D721Med (cell line): ENCODE data around the gene SMIM32.
A peak's percentile ranks its signal among the peaks of the same experiment; 100 is the strongest.

Source experiments
- DNase-seq: peaks from one replicate; pipeline ENCODE4 v3.0.0; 2011; ENCODE audit warnings: low spot score; ENCODE audit not compliant: insufficient read length
- FAIRE-seq: peaks from 2 replicates; lab custom pipeline; 2011; peaks lifted over from hg19 to GRCh38; lab: Jason Lieb, UNC
- TF ChIP-seq, protein P1 (sequence below): IDR thresholded peaks from 2 replicates; pipeline ENCODE4 v1.5.1; 2012; ENCODE audit warnings: mild to moderate bottlenecking, control low read depth; ENCODE audit not compliant: insufficient read depth; ENCODE audit errors: missing control alignments

SMIM32 gene

GRCh38 chr5:136169218-136169617 lies 23.7 kb downstream of the SMIM32 start:
- DNase-seq (no peak), FAIRE-seq (no peak)
- TF ChIP-seq, protein P1, sequence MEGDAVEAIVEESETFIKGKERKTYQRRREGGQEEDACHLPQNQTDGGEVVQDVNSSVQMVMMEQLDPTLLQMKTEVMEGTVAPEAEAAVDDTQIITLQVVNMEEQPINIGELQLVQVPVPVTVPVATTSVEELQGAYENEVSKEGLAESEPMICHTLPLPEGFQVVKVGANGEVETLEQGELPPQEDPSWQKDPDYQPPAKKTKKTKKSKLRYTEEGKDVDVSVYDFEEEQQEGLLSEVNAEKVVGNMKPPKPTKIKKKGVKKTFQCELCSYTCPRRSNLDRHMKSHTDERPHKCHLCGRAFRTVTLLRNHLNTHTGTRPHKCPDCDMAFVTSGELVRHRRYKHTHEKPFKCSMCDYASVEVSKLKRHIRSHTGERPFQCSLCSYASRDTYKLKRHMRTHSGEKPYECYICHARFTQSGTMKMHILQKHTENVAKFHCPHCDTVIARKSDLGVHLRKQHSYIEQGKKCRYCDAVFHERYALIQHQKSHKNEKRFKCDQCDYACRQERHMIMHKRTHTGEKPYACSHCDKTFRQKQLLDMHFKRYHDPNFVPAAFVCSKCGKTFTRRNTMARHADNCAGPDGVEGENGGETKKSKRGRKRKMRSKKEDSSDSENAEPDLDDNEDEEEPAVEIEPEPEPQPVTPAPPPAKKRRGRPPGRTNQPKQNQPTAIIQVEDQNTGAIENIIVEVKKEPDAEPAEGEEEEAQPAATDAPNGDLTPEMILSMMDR: no peak

- FAIRE-seq: no peak
- no peak for DNase-seq
- TF ChIP-seq, protein P1: no peak
Measured at GRCh38 chr5:136166909-136167308, 26.1 kb downstream of the SMIM32 start.

DNA sequence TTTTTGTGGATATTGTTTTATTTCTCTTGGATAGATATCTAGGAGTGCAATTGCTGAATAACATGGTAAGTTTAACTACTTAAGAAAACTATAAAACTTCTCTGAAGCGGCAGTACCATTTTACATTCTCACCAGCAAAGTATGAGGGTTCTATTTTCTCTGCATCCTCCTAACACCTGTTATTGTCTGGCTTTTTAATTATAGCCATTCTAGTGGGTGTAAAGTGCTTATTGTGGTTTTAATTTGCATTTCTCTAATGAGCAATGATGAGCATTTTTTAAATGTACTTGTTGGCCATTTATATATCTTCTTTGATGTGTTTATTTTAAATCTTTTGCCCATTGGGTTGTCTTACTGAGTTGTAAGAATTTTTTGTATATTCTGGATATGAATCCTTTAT lies 28.7 kb downstream of the SMIM32 start:
- FAIRE-seq (no peak), DNase-seq (no peak)
- TF ChIP-seq, protein P1: no peak

DNA sequence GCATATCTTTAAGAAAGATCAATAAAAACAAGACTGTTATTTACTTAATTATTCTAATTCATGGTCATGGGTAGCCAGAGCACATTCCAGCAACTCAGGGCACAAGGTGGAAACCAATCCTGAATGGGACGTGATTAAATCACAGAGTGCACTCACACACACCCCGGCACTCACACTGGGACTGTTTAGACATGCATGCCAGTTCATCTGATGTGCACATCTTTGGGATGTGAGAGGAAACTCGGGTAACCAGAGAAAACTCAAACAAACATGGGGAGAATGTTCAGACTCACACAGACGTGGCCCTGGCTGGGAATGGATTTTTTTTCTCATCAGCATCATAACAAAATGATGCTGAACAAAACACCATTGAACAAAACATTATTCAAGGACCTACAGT lies 31.0 kb downstream of the SMIM32 start:
- DNase-seq (no peak), FAIRE-seq (no peak)
- TF ChIP-seq, protein P1: no peak

- TF ChIP-seq, protein P1: no peak
- DNase-seq (no peak), FAIRE-seq (peak; percentile 21)
Measured at GRCh38 chr5:136159457-136159856, 33.5 kb downstream of the SMIM32 start.

- TF ChIP-seq, protein P1: no peak
- no peak for DNase-seq
- no peak for FAIRE-seq
Measured at GRCh38 chr5:136157514-136157913, 35.4 kb downstream of the SMIM32 start.

DNA sequence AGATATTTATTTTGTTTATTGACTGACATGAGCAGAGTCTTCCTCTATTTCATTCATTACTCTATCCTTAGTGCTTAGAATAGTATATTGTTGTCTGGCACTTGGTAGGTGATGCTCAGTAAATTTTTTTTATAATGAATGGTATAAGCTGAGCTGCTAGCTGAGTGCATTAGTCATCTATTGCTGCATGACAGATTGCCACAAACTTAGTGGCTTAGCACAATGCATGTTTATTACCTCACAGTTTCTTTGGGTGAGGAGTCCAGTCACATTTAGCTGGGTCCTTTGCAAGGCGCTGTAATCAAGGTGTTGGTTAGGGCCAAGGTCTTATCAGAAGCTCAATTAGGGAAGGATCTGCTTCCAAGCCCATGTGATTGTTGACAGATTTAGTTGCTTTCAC lies 37.2 kb downstream of the SMIM32 start:
- no peak for FAIRE-seq
- TF ChIP-seq, protein P1: no peak
- DNase-seq: no peak
